PFSK-1 (cell line): ENCODE measurements around the gene CCS.
A peak's percentile ranks its signal among the peaks of the same experiment; 100 is the strongest.

Experiments
- FOXP2 ChIP-seq: optimal IDR thresholded peaks from 2 replicates; pipeline ENCODE3; 2011; ENCODE audit warnings: borderline replicate concordance, control low read depth, inconsistent platforms; ENCODE audit not compliant: insufficient read depth; ENCODE audit errors: extremely low read length, extremely low read depth
- POLR2AphosphoS5 ChIP-seq: IDR thresholded peaks from 2 replicates; pipeline ENCODE4 v1.6.1; 2012; ENCODE audit warnings: low read depth, mild to moderate bottlenecking, control low read depth, low read length, moderate library complexity
- SIN3A ChIP-seq: IDR thresholded peaks from 2 replicates; pipeline ENCODE4 v1.6.1; 2012; ENCODE audit warnings: mild to moderate bottlenecking, low read length, moderate library complexity, borderline replicate concordance; ENCODE audit not compliant: insufficient read depth
- TAF1 ChIP-seq: IDR thresholded peaks from 2 replicates; pipeline ENCODE4 v1.6.1; 2012; ENCODE audit warnings: low read length, control low read depth, borderline replicate concordance; ENCODE audit not compliant: insufficient read depth
- TF ChIP-seq, protein P1 (sequence below), 2 experiments: IDR thresholded peaks; 2 replicates each; pipeline versions ENCODE4 v1.6.1 to v1.8.0; 2011 to 2012; ENCODE audit warnings: low read depth in 2 of 2, low read length in 2 of 2, control low read depth in 1 of 2, inconsistent platforms in 1 of 2, mild to moderate bottlenecking in 1 of 2, moderate library complexity in 1 of 2; ENCODE audit not compliant: insufficient read depth in 1 of 2

Gene CCS

DNA sequence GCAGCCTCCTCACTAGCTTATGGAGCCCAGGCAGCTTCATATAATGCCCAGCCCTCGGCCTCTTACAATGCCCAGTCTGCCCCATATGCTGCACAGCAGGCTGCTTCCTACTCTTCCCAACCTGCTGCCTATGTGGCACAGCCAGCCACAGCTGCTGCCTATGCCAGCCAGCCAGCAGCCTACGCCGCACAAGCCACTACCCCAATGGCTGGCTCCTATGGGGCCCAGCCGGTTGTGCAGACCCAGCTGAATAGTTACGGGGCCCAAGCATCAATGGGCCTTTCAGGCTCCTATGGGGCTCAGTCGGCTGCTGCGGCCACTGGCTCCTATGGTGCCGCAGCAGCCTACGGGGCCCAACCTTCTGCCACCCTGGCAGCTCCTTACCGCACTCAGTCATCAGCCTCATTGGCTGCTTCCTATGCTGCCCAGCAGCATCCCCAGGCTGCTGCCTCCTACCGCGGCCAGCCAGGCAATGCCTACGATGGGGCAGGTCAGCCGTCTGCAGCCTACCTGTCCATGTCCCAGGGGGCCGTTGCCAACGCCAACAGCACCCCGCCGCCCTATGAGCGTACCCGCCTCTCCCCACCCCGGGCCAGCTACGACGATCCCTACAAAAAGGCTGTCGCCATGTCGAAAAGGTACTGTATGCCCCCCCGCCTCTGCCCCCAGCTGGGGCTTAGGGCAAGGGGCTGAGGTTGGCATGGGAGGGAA, 32.2 kb downstream of the CCS start:
- TF ChIP-seq TAF1 (no peak), POLR2AphosphoS5 (no peak), FOXP2 (no peak), SIN3A (no peak)
- TF ChIP-seq, protein P1, sequence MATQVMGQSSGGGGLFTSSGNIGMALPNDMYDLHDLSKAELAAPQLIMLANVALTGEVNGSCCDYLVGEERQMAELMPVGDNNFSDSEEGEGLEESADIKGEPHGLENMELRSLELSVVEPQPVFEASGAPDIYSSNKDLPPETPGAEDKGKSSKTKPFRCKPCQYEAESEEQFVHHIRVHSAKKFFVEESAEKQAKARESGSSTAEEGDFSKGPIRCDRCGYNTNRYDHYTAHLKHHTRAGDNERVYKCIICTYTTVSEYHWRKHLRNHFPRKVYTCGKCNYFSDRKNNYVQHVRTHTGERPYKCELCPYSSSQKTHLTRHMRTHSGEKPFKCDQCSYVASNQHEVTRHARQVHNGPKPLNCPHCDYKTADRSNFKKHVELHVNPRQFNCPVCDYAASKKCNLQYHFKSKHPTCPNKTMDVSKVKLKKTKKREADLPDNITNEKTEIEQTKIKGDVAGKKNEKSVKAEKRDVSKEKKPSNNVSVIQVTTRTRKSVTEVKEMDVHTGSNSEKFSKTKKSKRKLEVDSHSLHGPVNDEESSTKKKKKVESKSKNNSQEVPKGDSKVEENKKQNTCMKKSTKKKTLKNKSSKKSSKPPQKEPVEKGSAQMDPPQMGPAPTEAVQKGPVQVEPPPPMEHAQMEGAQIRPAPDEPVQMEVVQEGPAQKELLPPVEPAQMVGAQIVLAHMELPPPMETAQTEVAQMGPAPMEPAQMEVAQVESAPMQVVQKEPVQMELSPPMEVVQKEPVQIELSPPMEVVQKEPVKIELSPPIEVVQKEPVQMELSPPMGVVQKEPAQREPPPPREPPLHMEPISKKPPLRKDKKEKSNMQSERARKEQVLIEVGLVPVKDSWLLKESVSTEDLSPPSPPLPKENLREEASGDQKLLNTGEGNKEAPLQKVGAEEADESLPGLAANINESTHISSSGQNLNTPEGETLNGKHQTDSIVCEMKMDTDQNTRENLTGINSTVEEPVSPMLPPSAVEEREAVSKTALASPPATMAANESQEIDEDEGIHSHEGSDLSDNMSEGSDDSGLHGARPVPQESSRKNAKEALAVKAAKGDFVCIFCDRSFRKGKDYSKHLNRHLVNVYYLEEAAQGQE (IDR thresholded peaks at IDR 0.05; ENCODE audit: insufficient read depth in 1 of 2, low read depth in 2 of 2, low read length in 2 of 2) = no peak

DNA sequence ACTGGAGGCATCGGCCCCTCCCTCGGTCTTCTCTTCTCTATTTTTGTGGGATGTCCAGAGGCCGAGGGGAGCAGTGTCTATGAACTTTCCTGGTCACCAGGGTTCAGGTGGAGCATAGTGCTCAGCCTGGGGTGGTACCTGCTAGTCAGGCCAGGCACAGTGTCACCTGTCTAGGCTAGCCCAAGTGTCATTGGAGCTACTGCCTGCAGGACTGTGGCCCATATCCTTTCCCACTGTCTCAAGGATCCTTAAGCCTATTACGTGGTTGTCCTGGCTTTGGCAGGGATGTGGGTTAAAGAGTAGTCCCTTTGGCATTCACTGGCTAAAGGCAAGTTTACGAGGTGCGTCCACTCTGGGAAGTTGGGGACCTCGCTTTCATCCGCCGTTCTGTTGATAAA, 32.8 kb downstream of the CCS start:
- TF ChIP-seq FOXP2 = no peak
- TF ChIP-seq SIN3A = no peak
- no peak for TF ChIP-seq POLR2AphosphoS5

DNA sequence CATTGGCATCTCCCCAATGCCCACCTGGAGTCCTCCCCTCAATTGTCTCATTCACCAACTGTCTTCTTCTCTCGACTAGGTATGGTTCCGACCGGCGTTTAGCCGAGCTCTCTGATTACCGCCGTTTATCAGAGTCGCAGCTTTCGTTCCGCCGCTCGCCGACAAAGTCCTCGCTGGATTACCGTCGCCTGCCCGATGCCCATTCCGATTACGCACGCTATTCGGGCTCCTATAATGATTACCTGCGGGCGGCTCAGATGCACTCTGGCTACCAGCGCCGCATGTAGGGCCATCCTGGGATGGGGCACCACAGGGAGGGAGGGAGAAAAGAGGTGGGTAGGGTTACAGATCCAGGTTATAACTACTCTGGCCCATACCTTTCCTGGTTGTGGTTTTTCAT, 33.4 kb downstream of the CCS start:
- TF ChIP-seq, protein P1 (IDR thresholded peaks at IDR 0.05; ENCODE audit: insufficient read depth in 1 of 2, low read depth in 2 of 2, low read length in 2 of 2) = no peak
- no peak for TF ChIP-seq SIN3A
- TF ChIP-seq TAF1 = no peak
- TF ChIP-seq FOXP2 = no peak
- TF ChIP-seq POLR2AphosphoS5 = no peak

DNA sequence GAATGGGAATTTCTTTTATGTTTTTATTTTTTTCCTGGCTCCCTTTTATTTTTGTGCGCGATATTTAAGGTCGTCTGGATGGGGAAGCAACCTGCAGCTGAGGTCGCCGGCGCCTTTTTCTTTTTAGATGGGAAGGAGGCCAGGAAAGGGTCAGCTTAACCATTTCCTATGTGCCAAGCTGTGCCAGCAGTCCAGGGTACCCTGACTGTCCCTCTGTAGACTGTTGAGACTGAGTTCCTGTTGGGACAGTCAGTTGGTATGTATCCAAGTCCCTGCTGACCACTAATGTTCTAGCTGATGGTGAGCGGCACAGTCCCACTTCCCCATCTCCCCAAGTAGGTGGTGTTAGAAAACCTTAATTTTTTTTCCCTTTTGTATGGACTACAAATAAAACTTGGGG, 33.9 kb downstream of the CCS start:
- no peak for TF ChIP-seq TAF1
- no peak for TF ChIP-seq SIN3A
- TF ChIP-seq POLR2AphosphoS5 = no peak
- no peak for TF ChIP-seq FOXP2
- TF ChIP-seq, protein P1 (IDR thresholded peaks at IDR 0.05; ENCODE audit: insufficient read depth in 1 of 2, low read depth in 2 of 2, low read length in 2 of 2) = no peak

DNA sequence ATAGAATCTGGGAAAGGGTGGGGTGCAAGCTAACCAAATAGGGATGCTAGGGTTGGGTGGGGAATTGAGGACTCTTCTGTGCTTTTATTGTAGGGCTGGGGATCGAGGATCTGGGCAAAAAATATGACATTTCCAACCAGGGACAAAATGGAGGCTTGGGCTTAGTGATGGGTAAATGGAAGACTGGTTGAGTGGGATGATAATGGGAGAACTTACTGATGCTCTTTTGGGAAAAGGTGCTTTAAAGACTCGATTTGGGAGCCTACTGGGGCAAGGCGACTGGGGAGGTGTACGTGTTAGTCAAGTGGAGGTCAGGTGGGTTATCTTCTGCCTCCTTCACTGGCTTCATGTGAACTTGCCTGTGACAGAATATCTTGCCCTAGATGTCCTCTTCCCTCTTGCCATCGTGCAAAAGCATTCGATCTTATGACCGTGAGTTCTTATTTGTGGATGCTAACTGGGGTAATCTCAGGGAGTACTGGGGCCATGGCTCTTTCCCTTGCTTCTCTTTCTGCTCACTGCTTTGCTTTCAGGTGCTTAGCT, 35.1 kb downstream of the CCS start:
- TF ChIP-seq POLR2AphosphoS5 (peak; percentile 30; the same call in 1 of the 2 replicates), SIN3A (no peak), FOXP2 (no peak)

DNA sequence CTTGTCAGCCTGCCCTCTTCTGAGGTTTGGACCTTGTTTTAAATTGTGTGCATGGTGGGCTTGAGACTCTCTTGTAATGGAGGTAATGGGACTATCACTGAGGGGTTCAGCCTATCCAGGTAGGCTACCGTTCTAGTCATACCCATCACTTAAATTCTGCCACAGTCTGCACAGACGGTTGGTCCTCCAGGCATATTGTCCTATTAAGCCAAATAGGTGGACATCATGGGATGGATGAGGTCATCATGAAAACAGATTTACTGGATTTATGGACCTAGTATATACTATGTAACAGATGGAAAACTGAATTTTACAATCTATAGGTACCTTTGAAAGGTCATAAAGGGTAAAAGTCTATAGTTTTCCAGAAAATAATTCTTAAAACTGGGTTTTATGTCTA, 36.4 kb downstream of the CCS start:
- TF ChIP-seq SIN3A (no peak), POLR2AphosphoS5 (no peak), TAF1 (no peak), FOXP2 (no peak)
- TF ChIP-seq, protein P1 (IDR thresholded peaks at IDR 0.05; ENCODE audit: insufficient read depth in 1 of 2, low read depth in 2 of 2, low read length in 2 of 2) = no peak
